ENCODE data around the gene TRAF3.
"Not testable (repeated sequence)": the region's sequence is repeated elsewhere in the genome, so short reads cannot be mapped to it uniquely, and the experiment has no call there.

TRAF3 gene

DNA sequence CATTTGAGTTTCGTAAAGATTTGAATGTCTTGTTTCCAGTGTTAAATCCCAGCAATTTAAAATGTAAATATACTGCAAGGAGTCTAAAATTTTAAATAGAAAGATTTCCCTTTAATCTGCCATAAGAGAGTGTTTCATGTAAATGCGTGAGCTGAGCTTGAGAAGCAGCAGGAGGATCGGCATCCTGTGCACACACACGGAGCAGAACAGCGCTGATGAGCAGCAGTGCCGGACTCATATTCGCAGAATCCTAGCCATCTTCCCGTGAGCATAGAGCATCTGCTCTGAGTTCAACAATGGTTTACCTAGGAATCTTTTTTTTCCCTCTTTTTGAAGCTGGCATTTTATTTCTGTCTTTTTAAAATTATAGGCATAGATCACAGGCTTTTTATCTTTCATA lies 115.4 kb downstream of the TRAF3 start:
- no peak for DNase-seq (ENCODE audit: low read depth)

- peak; percentile 96 for DNase-seq (ENCODE audit: low read depth)
These were observed 116.2 kb downstream of the TRAF3 start for GRCh38 chr14:102893452-102893851.

DNA sequence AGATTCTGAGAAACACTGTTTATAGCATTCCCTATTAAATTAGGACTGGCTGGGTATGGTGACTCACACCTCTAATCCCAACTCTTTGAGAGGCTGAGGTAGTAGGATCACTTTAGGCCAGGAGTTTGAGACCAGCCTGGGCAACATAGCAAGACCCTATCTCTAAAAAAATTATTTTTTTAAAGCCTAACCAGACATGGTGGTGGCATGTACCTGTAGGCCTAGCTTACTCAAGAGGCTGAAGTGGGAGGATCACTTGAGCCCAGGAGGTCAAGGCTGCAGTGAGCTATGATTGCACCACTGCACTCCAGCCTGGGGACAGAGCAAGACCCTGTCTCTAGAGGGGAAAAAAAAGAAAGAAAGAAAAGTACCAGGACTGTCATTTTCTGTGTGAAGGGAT lies 119.5 kb downstream of the TRAF3 start:
- DNase-seq (ENCODE audit: low read depth) = not testable (repeated sequence)

- DNase-seq (ENCODE audit: low read depth) = no peak
These were observed 120.2 kb downstream of the TRAF3 start for GRCh38 chr14:102897299-102898027.

- DNase-seq (ENCODE audit: low read depth) = no peak
These were observed 121.0 kb downstream of the TRAF3 start for GRCh38 chr14:102898298-102898697.

DNA sequence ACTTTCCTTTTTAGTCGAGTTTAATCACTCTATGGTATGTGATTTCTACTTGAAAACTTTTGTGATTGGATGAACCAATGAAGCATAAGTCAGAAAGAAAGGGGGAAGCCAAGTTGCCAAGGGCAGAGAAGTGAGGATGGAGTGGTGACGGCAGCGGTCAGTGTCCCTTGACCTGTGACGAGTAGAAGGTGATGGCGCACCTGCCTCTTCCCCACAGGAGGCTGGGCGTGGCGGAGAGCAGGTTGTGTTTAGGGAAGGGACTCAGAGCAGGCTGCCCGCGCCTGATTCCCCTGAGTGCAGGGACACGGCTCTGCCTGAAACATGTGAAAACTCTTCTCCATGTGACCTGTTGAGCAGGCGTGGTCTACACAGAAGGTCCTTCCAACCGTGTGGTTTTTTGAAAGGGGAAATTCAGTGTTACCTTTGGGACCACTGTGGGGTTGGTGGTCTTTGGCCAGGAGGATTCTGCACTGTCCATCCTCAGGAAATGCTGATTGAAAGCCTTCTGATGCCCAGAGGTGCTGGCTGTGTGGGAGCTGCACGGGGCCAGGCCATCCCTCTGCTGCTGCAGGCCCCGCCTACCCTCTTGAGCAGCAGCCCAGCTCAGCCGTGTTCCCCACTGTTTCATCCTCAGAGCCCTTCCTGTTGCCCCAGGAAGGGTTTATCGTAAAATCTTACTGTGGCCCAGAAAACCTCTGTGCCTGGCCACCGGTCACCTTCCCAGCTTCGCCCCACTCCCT lies 121.7 kb downstream of the TRAF3 start:
- DNase-seq (ENCODE audit: low read depth) = no peak

DNA sequence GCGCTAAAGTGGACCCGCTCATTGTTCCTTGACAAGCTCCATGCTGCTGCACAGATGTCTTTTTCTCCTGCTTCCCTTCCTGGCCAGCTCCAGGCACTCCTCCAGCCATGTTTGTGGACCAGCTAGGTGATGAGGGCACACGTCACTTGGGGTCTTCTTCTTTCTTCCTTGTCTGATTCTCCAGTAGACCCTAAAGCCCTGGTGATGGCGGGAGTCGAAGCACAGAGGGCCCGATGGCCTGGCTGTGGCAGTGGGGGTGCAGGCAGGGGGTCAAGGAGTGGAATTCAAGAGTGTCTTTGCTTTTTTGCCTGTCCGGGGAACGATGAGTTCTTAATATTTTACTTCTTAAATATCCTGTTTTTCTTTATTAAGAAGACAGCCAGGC lies 122.3 kb downstream of the TRAF3 start:
- no peak for DNase-seq (ENCODE audit: low read depth)

DNA sequence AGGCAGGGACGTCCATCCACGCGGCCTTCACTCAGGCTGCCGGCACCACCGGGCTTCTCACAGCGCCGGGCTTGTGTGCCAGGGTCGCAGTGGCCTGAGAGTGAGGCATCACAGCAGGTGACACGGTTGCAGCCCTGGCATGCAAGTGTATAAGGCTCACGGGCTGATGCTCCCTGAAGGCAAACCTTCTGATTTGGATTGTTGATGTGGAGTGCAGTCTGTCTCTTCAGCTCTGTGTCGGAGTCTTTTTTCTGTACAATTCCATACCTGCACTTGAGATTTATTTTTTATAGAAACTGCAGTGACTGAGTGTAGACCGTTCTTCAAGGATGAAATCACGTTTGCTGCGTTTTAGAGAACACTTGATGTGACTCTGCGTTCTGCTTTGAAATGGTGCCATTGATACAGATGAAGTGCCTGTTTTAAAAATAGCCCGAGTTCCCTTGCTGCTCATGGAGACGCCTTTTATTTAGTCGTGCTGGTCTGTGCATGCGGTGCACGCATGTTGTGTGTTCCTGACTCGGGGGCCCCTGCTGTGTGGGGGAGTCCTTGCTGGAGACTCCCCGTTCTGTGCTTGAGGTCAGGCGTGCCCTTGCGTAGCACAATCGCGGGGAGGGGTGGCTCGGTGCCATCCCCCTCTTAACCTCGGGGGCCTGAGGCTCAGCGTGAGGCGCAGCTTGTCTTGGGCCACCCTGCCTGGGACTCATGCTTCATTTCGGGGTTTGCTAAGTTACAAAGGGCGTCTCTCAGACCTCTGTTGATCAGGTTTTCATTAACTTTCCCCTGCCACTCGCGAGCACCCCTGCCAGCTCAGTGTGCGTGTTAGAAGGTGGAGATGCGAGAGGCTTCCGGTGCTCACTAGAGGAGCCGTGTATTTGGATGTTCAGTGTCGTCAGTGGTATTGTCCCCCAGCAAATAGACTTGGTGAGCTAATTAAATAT lies 123.7 kb downstream of the TRAF3 start:
- no peak for DNase-seq (ENCODE audit: low read depth)

- DNase-seq (ENCODE audit: low read depth) = no peak
These were observed 124.4 kb downstream of the TRAF3 start for GRCh38 chr14:102901633-102902032.

- DNase-seq (ENCODE audit: low read depth) = no peak
These were observed 124.8 kb downstream of the TRAF3 start for GRCh38 chr14:102902086-102902485.

GRCh38 chr14:102902523-102903247 lies 125.4 kb downstream of the TRAF3 start:
- DNase-seq (ENCODE audit: low read depth) = no peak

- no peak for DNase-seq (ENCODE audit: low read depth)
These were observed 126.1 kb downstream of the TRAF3 start for GRCh38 chr14:102903248-102903888.

DNA sequence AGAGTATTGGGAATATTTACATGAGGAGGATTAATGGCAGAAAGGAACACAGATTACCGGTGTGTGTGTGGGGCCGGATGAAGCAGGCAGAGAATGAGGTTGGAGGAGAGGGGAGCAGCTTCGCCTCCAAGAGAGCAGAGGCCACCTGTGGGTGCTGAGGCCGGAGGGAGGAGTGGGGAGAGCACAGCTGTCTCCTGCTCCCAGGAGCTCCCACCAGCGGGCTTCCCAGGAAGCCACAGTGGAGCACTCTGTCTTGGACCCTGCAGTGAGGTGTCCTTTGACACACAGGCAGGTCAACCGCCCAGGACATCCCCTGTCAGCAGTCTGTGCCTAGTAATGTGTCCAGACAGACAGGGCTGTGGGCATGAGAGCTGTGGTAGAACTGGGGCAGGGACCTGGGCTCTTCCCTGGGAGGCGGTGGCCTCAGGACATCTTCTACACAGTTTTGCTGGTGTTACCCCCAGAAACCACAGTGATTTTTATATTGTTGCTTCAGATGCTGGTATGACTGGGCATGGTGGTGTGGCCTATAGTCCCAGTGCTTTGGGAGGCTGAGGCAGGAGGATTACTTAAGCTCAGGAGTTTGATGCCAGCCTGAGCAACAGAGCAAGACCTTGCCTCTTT lies 126.8 kb downstream of the TRAF3 start:
- no peak for DNase-seq (ENCODE audit: low read depth)

DNA sequence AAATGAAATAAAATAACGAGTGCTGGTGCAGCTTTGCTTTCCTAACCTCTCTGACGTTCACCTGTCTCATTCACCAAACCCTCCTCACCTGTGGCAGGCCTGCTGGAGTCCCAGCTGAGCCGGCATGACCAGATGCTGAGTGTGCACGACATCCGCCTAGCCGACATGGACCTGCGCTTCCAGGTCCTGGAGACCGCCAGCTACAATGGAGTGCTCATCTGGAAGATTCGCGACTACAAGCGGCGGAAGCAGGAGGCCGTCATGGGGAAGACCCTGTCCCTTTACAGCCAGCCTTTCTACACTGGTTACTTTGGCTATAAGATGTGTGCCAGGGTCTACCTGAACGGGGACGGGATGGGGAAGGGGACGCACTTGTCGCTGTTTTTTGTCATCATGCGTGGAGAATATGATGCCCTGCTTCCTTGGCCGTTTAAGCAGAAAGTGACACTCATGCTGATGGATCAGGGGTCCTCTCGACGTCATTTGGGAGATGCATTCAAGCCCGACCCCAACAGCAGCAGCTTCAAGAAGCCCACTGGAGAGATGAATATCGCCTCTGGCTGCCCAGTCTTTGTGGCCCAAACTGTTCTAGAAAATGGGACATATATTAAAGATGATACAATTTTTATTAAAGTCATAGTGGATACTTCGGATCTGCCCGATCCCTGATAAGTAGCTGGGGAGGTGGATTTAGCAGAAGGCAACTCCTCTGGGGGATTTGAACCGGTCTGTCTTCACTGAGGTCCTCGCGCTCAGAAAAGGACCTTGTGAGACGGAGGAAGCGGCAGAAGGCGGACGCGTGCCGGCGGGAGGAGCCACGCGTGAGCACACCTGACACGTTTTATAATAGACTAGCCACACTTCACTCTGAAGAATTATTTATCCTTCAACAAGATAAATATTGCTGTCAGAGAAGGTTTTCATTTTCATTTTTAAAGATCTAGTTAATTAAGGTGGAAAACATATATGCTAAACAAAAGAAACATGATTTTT lies 128.2 kb downstream of the TRAF3 start:
- no peak for DNase-seq (ENCODE audit: low read depth)

- no peak for DNase-seq (ENCODE audit: low read depth)
These were observed 129.5 kb downstream of the TRAF3 start for GRCh38 chr14:102906616-102907302.

DNA sequence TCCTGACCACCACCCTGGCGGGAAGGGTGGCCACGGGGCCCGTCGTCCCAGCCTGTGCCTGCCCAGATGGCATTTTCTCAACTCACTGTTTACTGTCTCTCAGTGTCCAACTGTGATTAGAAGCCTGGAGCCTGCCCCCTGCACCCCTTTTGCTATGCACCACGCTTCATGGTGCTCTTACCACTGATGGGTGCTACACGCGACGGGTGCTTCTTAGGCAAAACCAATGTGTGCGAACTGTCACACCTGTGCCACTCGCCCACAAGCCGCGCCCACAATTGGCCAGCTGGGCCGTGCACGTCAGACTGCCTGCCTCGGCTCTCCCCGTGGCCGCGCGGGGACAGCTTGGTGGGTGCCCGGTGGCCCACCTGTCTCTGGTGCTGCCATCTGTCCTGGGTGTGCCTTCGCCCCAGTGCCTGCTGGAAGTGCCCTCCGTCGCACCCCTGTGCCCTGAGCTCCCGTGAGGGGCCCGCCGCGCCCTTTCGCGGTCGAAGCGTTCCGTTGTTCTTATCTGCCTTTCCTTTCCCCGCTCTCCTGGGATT lies 130.1 kb downstream of the TRAF3 start:
- DNase-seq (ENCODE audit: low read depth) = no peak

GRCh38 chr14:102907980-102908730 lies 130.9 kb downstream of the TRAF3 start:
- DNase-seq (ENCODE audit: low read depth) = no peak
